GM21447 (cell line): Measurements from ENCODE around the gene DNAJB12.
A peak's percentile ranks its signal among the peaks of the same experiment; 100 is the strongest.
"Not testable (repeated sequence)": the region's sequence is repeated elsewhere in the genome, so short reads cannot be mapped to it uniquely, and the experiment has no call there.

ENCODE experiments used
- ATAC-seq: cut with Tn5 transposase; IDR thresholded peaks from one replicate; pipeline ENCODE4 v1.9.1; 2021; ENCODE audit not compliant: unreplicated experiment

The DNAJB12 gene

GRCh38 chr10:72355214-72355555 is 466 bp upstream of the DNAJB12 start:
- no peak for ATAC-seq

- ATAC-seq = peak; percentile 9
Observed at GRCh38 chr10:72353965-72354355, 759 bp downstream of the DNAJB12 start.

GRCh38 chr10:72353028-72353964 is 1.4 kb downstream of the DNAJB12 start:
- no peak for ATAC-seq

GRCh38 chr10:72351479-72351878 is 3.2 kb downstream of the DNAJB12 start:
- ATAC-seq = no peak

GRCh38 chr10:72349438-72349837 is 5.3 kb downstream of the DNAJB12 start:
- ATAC-seq = no peak

- no peak for ATAC-seq
Observed at GRCh38 chr10:72348282-72348681, 6.4 kb downstream of the DNAJB12 start.

GRCh38 chr10:72346117-72346516 is 8.6 kb downstream of the DNAJB12 start:
- not testable (repeated sequence) for ATAC-seq

- no peak for ATAC-seq
Observed at GRCh38 chr10:72344932-72345331, 9.8 kb downstream of the DNAJB12 start.

- ATAC-seq = no peak
Observed at GRCh38 chr10:72342911-72343310, 11.8 kb downstream of the DNAJB12 start.

- no peak for ATAC-seq
Observed at GRCh38 chr10:72340510-72341261, 14.0 kb downstream of the DNAJB12 start.

- ATAC-seq = no peak
Observed at GRCh38 chr10:72338180-72338579, 16.5 kb downstream of the DNAJB12 start.

GRCh38 chr10:72337722-72338121 is 17.0 kb downstream of the DNAJB12 start:
- ATAC-seq = no peak

GRCh38 chr10:72337039-72337629 is 17.6 kb downstream of the DNAJB12 start:
- no peak for ATAC-seq

GRCh38 chr10:72336259-72337038 is 18.3 kb downstream of the DNAJB12 start:
- ATAC-seq = no peak

- ATAC-seq = peak; percentile 44
Observed at GRCh38 chr10:72335394-72336258, 19.1 kb downstream of the DNAJB12 start.

- ATAC-seq = peak; percentile 57
Observed at GRCh38 chr10:72334825-72335393, 19.8 kb downstream of the DNAJB12 start.

GRCh38 chr10:72334196-72334824 is 20.4 kb downstream of the DNAJB12 start:
- ATAC-seq = peak; percentile 4

GRCh38 chr10:72333112-72334015 is 21.4 kb downstream of the DNAJB12 start:
- ATAC-seq = no peak
